ENCODE measurements around the gene RNF227. TPM values are rescaled to one million over a fixed set of nuclear protein-coding genes. Genes with fewer than 3 reads are reported as not detected.

RNF227 gene
- total and polyA plus RNA-seq, 10 of the 15 experiments (the other 5 are each of a cell fraction or from before 2014, with no cell fraction given): 0.49 to 5.0 (median 1.3) TPM

DNA sequence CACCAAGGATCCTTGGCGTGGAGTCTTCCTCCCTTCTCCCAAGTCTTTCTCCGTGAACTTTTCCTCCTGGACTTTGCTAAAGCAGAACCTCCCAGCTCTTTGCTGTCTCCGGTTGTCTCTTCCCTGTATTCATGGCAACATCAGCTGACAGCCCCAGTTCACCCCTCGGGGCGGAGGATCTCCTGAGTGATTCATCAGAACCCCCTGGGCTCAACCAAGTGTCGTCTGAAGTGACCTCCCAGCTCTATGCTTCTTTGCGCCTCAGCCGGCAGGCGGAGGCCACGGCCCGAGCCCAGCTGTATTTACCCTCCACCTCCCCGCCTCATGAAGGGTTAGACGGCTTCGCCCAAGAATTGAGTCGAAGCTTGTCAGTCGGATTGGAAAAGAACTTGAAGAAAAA, 16.9 kb upstream of the RNF227 start (continued):
- TF ChIP-seq BHLHE40 (IDR thresholded peaks at IDR 0.05; ENCODE audit: borderline replicate concordance in 1 of 2, low read depth in 2 of 2, low read length in 1 of 2): no peak
- no peak for TF ChIP-seq ZNF687 (IDR thresholded peaks at IDR 0.05)
- no peak for TF ChIP-seq BRCA1 (IDR thresholded peaks at IDR 0.05; ENCODE audit: low read depth, low read length)
- no peak for TF ChIP-seq PML (IDR thresholded peaks at IDR 0.05; ENCODE audit: low read length)
- TF ChIP-seq SMAD1 (IDR thresholded peaks at IDR 0.05; ENCODE audit: low read depth, partially characterized antibody): no peak
- no peak for TF ChIP-seq ZZZ3 (IDR thresholded peaks at IDR 0.05; ENCODE audit: control insufficient read depth, insufficient read length, low read depth)
- no peak for TF ChIP-seq SPI1 (IDR thresholded peaks at IDR 0.05; ENCODE audit: borderline replicate concordance, insufficient read depth, low read depth, low read length)
- TF ChIP-seq, protein P1, sequence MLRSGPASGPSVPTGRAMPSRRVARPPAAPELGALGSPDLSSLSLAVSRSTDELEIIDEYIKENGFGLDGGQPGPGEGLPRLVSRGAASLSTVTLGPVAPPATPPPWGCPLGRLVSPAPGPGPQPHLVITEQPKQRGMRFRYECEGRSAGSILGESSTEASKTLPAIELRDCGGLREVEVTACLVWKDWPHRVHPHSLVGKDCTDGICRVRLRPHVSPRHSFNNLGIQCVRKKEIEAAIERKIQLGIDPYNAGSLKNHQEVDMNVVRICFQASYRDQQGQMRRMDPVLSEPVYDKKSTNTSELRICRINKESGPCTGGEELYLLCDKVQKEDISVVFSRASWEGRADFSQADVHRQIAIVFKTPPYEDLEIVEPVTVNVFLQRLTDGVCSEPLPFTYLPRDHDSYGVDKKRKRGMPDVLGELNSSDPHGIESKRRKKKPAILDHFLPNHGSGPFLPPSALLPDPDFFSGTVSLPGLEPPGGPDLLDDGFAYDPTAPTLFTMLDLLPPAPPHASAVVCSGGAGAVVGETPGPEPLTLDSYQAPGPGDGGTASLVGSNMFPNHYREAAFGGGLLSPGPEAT (IDR thresholded peaks at IDR 0.05; ENCODE audit: low read depth): no peak
- TF ChIP-seq MAX (IDR thresholded peaks at IDR 0.05; ENCODE audit: low read depth, low read length): no peak
- no peak for TF ChIP-seq CREB1 (IDR thresholded peaks at IDR 0.05; ENCODE audit: low read depth)
- TF ChIP-seq NBN (IDR thresholded peaks at IDR 0.05): no peak
- TF ChIP-seq SKIL (IDR thresholded peaks at IDR 0.05; ENCODE audit: low read depth, poor library complexity, severe bottlenecking): no peak
- no peak for TF ChIP-seq MEF2B (IDR thresholded peaks at IDR 0.05; ENCODE audit: partially characterized antibody, poor library complexity, severe bottlenecking)

Measured in GM12878 (cell line).